Coronary artery (tissue), 2 donors: ENCODE measurements around the gene KNDC1.

Experiments used
- DNase-seq: peaks from one replicate; pipeline ENCODE4 v3.0.0-alpha.2; 2017; ENCODE audit warnings: low spot score
- H3K27ac ChIP-seq, 2 donors: fragments of 200-600 bp; sonication (generic); one replicate each; pipeline ENCODE4 v1.5.1; 2016 to 2019
- H3K4me3 ChIP-seq: fragments of 200-600 bp; sonication (generic); 2 replicates; pipeline ENCODE4 v1.5.1; 2016; ENCODE audit warnings: mild to moderate bottlenecking, moderate library complexity
- CTCF ChIP-seq: fragments of 200-600 bp; sonication (generic); IDR thresholded peaks from one replicate; pipeline ENCODE4 v1.5.1; 2019; ENCODE audit warnings: antibody characterized with exemption

KNDC1 gene

GRCh38 chr10:133198621-133199487 is 38.8 kb downstream of the KNDC1 start:
- no peak for TF ChIP-seq CTCF
- DNase-seq: no peak
- Histone ChIP-seq H3K27ac (no peak overlapping the region), H3K4me3 (no peak overlapping the region)

- no peak overlapping the region for H3K4me3 ChIP-seq
- no peak for TF ChIP-seq CTCF
- DNase-seq: no peak
- H3K27ac ChIP-seq: no peak overlapping the region
Observed at GRCh38 chr10:133199488-133199885, 39.5 kb downstream of the KNDC1 start.

GRCh38 chr10:133199992-133200611 is 40.1 kb downstream of the KNDC1 start:
- H3K27ac ChIP-seq: no peak overlapping the region
- no peak overlapping the region for H3K4me3 ChIP-seq
- no peak for TF ChIP-seq CTCF
- no peak for DNase-seq

GRCh38 chr10:133200621-133201031 is 40.6 kb downstream of the KNDC1 start:
- DNase-seq: no peak
- no peak overlapping the region for H3K27ac ChIP-seq

GRCh38 chr10:133201151-133201947 is 41.3 kb downstream of the KNDC1 start:
- Histone ChIP-seq H3K4me3 (no peak overlapping the region), H3K27ac (no peak overlapping the region)
- no peak for DNase-seq
- TF ChIP-seq CTCF: no peak

More at GRCh38 chr10:133200621-133201031, 40.6 kb downstream of the KNDC1 start:
- TF ChIP-seq CTCF: no peak
- H3K4me3 ChIP-seq: no peak overlapping the region

- H3K4me3 ChIP-seq: no peak overlapping the region
- no peak for DNase-seq
- TF ChIP-seq CTCF: no peak
- no peak overlapping the region for H3K27ac ChIP-seq
Observed at GRCh38 chr10:133201948-133202725, 42.1 kb downstream of the KNDC1 start.
